Uterus (tissue), 2 donors: ENCODE results near the gene VPS37D.

Experiments
- CTCF ChIP-seq, 4 experiments: fragments of 200-600 bp in 2 of 4; fragments of 450-650 bp in 2 of 4; sonication (generic) in 2 of 4; IDR thresholded peaks; one replicate each; pipeline ENCODE4 v1.5.1; 2016 to 2019; ENCODE audit warnings: antibody characterized with exemption in 4 of 4, mild to moderate bottlenecking in 2 of 4, moderate library complexity in 1 of 4
- POLR2A ChIP-seq, 2 donors: fragments of 450-650 bp; IDR thresholded peaks; one replicate each; pipeline ENCODE4 v1.6.1; 2016; ENCODE audit warnings: antibody characterized with exemption in 2 of 2, mild to moderate bottlenecking in 1 of 2, moderate library complexity in 1 of 2

GRCh38 chr7:73668886-73669230 lies 1.2 kb downstream of the VPS37D start:
- TF ChIP-seq POLR2A (IDR thresholded peaks at IDR 0.05) (no peak), CTCF (IDR thresholded peaks at IDR 0.05) (no peak)
